GM12872 (cell line): Measurements from ENCODE around the gene TNS4.

Source experiments
- CTCF ChIP-seq: IDR thresholded peaks from 3 replicates; pipeline ENCODE4 v1.5.1; 2011; ENCODE audit warnings: low read depth, mild to moderate bottlenecking, low read length, moderate library complexity; ENCODE audit not compliant: insufficient read depth

TNS4 gene

DNA sequence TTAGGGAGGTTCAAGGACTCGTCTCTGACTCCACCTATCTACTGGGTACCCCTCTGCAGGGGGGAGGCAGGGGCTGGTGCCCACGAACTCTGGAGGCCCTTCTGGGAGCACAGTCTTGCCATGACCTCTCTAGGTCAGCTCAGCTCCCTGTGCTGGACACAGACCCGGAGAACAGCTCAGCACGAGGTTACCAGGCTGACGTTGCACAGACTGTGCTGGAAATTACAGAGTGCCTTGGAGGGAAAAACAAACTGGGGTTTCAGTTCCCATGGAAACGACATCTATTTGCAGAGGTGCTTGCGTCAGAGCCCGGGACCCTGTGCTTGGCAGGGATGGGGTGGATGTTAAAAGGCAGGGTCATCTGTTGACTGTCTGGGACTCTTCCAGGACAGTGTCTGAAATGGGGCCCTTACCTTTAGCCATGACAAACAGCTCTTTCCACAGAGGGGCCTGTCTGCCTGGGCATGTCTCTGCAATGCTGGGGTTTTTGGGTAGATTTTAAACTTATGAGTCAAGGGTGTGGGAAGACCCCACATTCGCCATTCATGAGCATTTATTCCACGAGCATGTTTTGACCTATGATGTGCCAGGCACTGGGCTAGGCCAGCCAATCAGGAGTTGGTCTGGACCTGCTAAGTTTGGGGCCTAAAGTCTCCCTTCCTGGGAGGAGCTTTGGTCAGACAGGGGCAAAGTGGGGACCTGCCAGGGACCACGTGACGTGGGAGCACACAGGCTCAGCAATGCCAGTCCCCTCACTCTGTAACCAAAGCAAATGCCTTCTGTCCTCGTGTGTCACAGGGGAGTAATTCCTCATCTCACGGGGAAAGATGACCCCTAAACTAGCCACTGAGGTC is 41.4 kb upstream of the TNS4 start:
- TF ChIP-seq CTCF, result no peak

GRCh38 chr17:40541873-40542557 is 40.6 kb upstream of the TNS4 start:
- no peak for TF ChIP-seq CTCF

- no peak for TF ChIP-seq CTCF
Observed at GRCh38 chr17:40541060-40541872, 39.8 kb upstream of the TNS4 start.

DNA sequence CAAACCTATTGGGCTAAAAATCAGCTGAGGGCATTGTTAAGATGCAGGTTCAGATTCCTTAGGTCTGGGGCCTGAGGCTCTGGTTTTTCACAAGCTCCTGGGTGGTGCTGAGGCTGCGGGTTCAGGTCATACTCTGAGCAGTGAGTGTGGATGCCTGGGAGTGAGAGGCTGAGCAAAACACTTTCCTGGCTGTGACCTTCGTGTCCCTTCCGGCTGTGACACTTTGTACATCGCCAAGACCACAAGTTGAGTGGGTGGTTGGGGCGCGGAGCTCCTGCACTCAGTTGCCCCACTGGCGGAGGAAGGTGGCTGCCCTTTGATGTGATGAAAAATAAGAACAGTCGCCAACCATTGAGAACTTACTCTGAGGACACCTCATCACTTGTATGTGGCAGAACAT is 39.0 kb upstream of the TNS4 start:
- TF ChIP-seq CTCF, result no peak

DNA sequence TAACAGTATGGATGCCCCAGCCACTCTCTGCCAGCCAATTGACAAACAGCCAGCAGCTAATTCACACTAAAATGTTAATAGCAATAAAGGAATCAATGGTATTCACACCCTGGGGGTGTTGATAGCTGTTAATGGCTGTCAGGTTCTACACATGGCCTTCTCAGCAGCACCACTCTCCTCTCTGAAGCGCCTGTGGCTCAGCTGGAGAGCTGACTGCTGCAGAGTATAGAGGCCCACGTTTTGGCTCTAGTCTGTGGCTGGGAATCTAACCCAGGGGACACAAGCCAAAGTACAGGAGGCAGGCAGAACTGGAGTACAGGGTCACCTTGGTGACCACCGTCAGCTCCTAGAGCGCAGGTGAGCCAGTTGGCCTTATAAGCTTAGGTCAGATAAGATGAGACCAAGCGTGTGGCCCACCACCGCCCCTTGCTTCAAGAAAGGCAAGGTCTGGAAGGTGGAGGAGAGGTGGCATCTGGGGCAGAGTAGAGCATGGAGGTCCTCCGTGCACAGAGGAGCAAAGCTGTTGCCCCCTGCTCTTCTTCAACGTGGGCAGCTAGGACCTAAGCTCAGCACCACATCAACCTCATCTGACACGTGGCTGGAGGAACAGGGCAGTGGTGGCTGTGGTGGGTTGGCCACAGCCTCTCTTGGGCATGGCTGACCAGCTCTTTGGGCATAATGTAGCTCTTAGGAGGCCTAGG is 38.4 kb upstream of the TNS4 start:
- TF ChIP-seq CTCF, result no peak

- no peak for TF ChIP-seq CTCF
Observed at GRCh38 chr17:40538936-40539705, 37.7 kb upstream of the TNS4 start.
